Right renal cortex interstitium (tissue), 3 donors: Measurements from ENCODE around the gene PLEK2. TPM values are rescaled to one million over a fixed set of nuclear protein-coding genes. Genes with fewer than 3 reads are reported as not detected.
"Not testable (repeated sequence)": the region's sequence is repeated elsewhere in the genome, so short reads cannot be mapped to it uniquely, and the experiment has no call there.

Source experiments
- DNase-seq, 3 donors: peaks; one replicate each; pipeline ENCODE4 v3.0.0-alpha.2; 2013; ENCODE audit warnings: low read depth in 3 of 3, low spot score in 2 of 3
- polyA plus RNA-seq, 3 donors: library from polyadenylated mRNA; unstranded; fragments of 120-200 nt; gene quantifications; one replicate each; pipeline ENCODE4 v1.2.1, GENCODE V29; 2013; ENCODE audit not compliant: insufficient read length in 3 of 3

PLEK2 gene
- polyA plus RNA-seq, 3 donors = 1.9 to 2.4 (median 2.0) TPM

- DNase-seq = no peak
Observed at GRCh38 chr14:67365476-67365875, 46.5 kb downstream of the PLEK2 start.

DNA sequence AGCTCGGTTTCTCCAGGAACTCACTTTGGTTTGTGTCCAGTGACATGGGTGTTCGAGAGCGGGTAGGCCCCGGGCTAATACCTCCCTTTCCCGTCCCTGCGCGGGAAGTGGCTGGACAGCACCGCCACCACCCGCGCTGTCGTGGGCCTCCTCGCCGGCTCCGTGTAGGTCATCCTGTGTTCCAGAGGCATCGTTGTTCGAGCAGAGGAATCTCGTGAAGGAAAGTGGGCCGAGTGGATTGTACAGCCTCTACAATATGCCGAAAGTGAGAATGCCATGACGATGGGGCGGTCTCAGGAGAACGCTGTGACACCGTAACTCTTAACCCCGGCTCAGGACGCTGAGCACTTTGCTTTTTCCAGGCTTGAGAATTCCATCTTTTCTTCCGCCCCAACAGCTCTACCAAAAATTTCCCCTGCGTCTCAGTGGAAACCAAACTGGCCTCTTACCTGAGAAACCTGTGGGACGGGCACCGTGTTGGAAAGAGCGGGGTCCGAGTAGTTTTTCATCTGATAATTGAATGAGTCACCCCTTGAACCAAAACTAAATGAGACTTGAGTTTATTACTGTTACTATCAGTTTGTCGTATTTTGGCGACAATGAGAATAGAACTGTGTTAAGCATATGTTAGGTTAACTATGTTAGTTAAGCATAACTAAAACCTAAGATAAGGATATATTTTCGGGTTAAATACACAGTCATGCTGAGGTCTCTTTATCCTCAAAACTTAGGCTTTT lies 51.3 kb downstream of the PLEK2 start:
- no peak for DNase-seq

GRCh38 chr14:67359775-67360469 lies 52.0 kb downstream of the PLEK2 start, which contains the start of the genes ATP6V1D and EIF2S1:
ATP6V1D (minus strand) TSS chr14:67359804; CDS start chr14:67359698, 106 bp downstream.
EIF2S1 (plus strand) TSS chr14:67360328; CDS start chr14:67364768, 4,440 bp downstream.
- peak; percentile 99 for DNase-seq

GRCh38 chr14:67358924-67359774 lies 52.8 kb downstream of the PLEK2 start:
- DNase-seq = peak in 1 of 3 donors; percentile 1

GRCh38 chr14:67357969-67358354 lies 54.0 kb downstream of the PLEK2 start:
- DNase-seq = no peak

GRCh38 chr14:67357186-67357968 lies 54.6 kb downstream of the PLEK2 start:
- no peak for DNase-seq

GRCh38 chr14:67352055-67352454 lies 59.9 kb downstream of the PLEK2 start:
- DNase-seq = no peak

GRCh38 chr14:67345583-67345982 lies 66.4 kb downstream of the PLEK2 start:
- no peak for DNase-seq

GRCh38 chr14:67343601-67344230 lies 68.2 kb downstream of the PLEK2 start:
- DNase-seq = no peak

- not testable (repeated sequence) for DNase-seq
Observed at GRCh38 chr14:67341231-67341630, 70.7 kb downstream of the PLEK2 start.

Other genes starting within 250 kb of the PLEK2 start
- under 1 TPM; 0.40 to 0.82 (median 0.64) TPM for gene GARIN2, start 222.7 kb downstream of the PLEK2 start, polyA plus RNA-seq
- gene PALS1, start 170.7 kb downstream of the PLEK2 start, polyA plus RNA-seq = 100 to 1,000 TPM; 118 to 160 (median 143) TPM
- 100 to 1,000 TPM; 178 to 187 (median 179) TPM for gene ATP6V1D, start 52.4 kb downstream of the PLEK2 start, polyA plus RNA-seq
- gene EIF2S1, start 51.8 kb downstream of the PLEK2 start, polyA plus RNA-seq = 100 to 1,000 TPM; 110 to 115 (median 113) TPM
- 1 to 10 TPM; 2.6 to 3.4 (median 3.0) TPM for gene TMEM229B, start 76.6 kb upstream of the PLEK2 start, polyA plus RNA-seq
- gene PLEKHH1, start 121.1 kb upstream of the PLEK2 start, polyA plus RNA-seq = 10 to 100 TPM; 37.5 to 44.3 (median 40.1) TPM
- 10 to 100 TPM; 44.7 to 48.9 (median 44.9) TPM for gene PIGH, start 188.1 kb upstream of the PLEK2 start, polyA plus RNA-seq
- gene ARG2, start 207.8 kb upstream of the PLEK2 start, polyA plus RNA-seq = 10 to 100 TPM in 2 of 3 donors, 1 to 10 TPM in 1; 9.5 to 13.8 (median 11.9) TPM